PC-9 (cell line): ENCODE data around the gene SLC6A5.

Experiments used
- EZH2 ChIP-seq: fragments of 200-600 bp; sonication (generic); IDR thresholded peaks from 2 replicates; pipeline ENCODE4 v1.8.0; 2017; ENCODE audit warnings: antibody characterized with exemption, low read depth
- TF ChIP-seq, protein P1 (sequence below): fragments of 200-600 bp; sonication (generic); conservative IDR thresholded peaks from 2 replicates; pipeline ENCODE4 v1.6.1; 2017; ENCODE audit warnings: mixed run types, antibody characterized with exemption, mild to moderate bottlenecking, moderate library complexity

DNA sequence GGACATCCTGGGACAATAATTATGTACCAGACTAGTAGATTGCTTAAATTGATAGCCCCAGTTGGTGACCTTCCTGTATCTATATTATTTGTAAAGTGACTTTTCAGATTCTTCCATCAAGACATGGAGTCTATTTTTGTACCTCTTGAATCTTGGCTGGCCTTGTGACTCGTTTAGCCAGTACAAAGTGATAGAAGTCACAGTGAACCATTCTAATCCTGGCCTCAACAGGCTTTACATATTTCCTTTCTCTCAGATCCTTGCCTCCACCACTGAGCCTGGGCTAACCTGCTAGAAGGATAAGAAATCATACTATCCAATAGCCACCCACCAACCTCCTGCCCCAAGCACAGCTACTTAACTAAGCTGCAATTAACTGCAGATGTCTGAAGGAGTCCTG, 37.5 kb upstream of the SLC6A5 start:
- TF ChIP-seq, protein P1, sequence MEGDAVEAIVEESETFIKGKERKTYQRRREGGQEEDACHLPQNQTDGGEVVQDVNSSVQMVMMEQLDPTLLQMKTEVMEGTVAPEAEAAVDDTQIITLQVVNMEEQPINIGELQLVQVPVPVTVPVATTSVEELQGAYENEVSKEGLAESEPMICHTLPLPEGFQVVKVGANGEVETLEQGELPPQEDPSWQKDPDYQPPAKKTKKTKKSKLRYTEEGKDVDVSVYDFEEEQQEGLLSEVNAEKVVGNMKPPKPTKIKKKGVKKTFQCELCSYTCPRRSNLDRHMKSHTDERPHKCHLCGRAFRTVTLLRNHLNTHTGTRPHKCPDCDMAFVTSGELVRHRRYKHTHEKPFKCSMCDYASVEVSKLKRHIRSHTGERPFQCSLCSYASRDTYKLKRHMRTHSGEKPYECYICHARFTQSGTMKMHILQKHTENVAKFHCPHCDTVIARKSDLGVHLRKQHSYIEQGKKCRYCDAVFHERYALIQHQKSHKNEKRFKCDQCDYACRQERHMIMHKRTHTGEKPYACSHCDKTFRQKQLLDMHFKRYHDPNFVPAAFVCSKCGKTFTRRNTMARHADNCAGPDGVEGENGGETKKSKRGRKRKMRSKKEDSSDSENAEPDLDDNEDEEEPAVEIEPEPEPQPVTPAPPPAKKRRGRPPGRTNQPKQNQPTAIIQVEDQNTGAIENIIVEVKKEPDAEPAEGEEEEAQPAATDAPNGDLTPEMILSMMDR: no peak
- TF ChIP-seq EZH2: no peak
